Epithelial cell of proximal tubule (primary cell): ENCODE results near the gene ARHGEF40. TPM values are rescaled to one million over a fixed set of nuclear protein-coding genes. Genes with fewer than 3 reads are reported as not detected.

ENCODE experiments used
- DNase-seq: peaks from one replicate; pipeline ENCODE4 v3.0.0-alpha.2; 2011; ENCODE audit warnings: low read depth
- H3K4me3 ChIP-seq: 2 replicates; pipeline ENCODE4 v1.5.1; 2011; ENCODE audit warnings: low read depth, mild to moderate bottlenecking, low read length
- total RNA-seq: library from RNA; depleted of rRNA; stranded (reverse); fragments of >200 nt; gene quantifications from 2 replicates; pipeline ENCODE4 v1.2.3, GENCODE V29; 2015
- TF ChIP-seq, protein P1 (sequence below): conservative IDR thresholded peaks from 2 replicates; pipeline ENCODE4 v1.5.1; 2012; ENCODE audit warnings: low read depth, mild to moderate bottlenecking, low read length

Gene ARHGEF40
- total RNA-seq = 24.2 and 42.7 TPM in 2 replicates

- H3K4me3 ChIP-seq = peak within 1 kb of the TSS; percentile 76
- TF ChIP-seq, protein P1, sequence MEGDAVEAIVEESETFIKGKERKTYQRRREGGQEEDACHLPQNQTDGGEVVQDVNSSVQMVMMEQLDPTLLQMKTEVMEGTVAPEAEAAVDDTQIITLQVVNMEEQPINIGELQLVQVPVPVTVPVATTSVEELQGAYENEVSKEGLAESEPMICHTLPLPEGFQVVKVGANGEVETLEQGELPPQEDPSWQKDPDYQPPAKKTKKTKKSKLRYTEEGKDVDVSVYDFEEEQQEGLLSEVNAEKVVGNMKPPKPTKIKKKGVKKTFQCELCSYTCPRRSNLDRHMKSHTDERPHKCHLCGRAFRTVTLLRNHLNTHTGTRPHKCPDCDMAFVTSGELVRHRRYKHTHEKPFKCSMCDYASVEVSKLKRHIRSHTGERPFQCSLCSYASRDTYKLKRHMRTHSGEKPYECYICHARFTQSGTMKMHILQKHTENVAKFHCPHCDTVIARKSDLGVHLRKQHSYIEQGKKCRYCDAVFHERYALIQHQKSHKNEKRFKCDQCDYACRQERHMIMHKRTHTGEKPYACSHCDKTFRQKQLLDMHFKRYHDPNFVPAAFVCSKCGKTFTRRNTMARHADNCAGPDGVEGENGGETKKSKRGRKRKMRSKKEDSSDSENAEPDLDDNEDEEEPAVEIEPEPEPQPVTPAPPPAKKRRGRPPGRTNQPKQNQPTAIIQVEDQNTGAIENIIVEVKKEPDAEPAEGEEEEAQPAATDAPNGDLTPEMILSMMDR = no peak
- no peak for DNase-seq
These were observed at the start of gene ARHGEF40 for GRCh38 chr14:21070083-21070609. Gene ARHGEF40, plus strand, starts transcription at chr14:21070304. Its CDS starts 93 bp downstream, at chr14:21070397.

- TF ChIP-seq, protein P1 = no peak
- DNase-seq = no peak
- H3K4me3 ChIP-seq = no peak overlapping the region
These were observed 49.0 kb upstream of the ARHGEF40 start for GRCh38 chr14:21020977-21021545.

DNA sequence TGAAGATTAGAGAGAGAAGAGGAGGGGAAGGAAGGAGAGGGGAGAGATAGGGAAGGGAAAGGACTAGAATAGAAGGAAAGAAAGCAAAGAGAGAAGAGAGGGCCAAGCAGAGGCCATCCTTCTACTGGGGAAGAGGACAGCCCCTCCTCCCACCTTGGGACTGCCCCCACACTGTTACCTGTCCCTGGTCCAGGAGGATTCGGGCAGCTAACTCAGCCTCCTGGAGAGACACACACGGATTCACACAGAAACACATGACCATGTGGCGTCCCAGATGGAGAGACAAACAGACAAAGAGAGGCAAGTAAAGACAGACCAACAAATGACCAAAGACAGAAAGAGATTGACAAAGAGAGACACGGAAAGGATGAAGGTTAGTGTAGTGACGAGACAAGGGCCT, 47.4 kb upstream of the ARHGEF40 start:
- DNase-seq = no peak
- TF ChIP-seq, protein P1 = no peak
- no peak overlapping the region for H3K4me3 ChIP-seq

DNA sequence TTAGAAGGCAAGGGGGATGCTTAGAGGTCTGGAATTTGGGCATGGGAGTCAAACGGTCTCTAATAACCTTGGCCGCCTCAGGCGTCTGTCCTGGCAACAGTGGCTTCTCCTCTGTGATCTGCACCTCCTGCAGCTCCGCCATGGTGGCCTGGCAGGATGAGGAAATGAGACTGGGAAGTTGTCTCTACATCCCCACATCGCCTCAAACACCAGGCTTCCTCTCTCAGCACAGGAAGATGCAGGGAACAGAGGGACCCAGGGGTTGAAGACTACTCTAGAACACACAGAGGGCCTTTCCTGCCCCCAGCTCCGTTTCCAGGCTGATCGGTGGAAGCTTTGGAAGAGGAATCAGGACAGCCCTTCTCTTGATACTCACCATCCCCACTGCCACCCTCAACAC, 46.9 kb upstream of the ARHGEF40 start:
- no peak for DNase-seq
- TF ChIP-seq, protein P1 = no peak
- no peak overlapping the region for H3K4me3 ChIP-seq

DNA sequence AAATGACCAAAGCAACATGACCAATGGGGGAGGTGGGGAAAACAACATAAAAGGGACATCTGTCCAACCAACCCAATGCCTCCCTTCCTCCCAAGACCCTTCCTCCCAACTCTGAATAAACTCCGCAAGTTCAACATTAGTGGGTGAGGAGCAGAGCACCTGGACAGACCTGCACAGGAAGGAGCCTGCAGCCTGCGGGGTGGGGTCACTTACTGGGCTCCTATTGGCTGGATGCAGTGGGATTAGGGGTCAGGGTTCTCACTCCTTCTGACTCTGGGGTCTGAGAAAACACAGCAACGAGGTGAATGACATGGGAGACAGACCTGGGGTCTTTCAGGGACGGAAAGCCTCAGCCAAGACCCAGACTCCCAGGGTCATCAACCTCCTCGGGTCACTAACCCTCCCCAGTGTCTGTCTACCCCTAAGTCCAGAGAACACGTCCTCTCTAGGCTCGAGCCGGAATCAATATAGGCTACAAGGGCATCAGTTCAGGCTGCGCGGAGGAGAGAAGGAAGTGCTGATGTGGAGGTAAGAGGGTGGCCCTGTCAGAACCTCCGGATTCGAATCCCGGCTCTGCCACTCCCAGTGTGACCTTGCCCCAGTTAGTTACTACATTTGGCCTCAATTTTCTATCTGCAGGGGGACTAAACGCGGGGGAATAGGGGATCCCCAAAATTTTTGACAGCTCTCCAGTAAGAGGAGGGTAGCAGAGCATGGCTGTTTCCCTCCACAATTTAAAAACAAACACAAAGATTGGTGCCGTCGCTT, 46.1 kb upstream of the ARHGEF40 start:
- H3K4me3 ChIP-seq = peak overlapping the region; percentile 51
- TF ChIP-seq, protein P1 = no peak
- no peak for DNase-seq

DNA sequence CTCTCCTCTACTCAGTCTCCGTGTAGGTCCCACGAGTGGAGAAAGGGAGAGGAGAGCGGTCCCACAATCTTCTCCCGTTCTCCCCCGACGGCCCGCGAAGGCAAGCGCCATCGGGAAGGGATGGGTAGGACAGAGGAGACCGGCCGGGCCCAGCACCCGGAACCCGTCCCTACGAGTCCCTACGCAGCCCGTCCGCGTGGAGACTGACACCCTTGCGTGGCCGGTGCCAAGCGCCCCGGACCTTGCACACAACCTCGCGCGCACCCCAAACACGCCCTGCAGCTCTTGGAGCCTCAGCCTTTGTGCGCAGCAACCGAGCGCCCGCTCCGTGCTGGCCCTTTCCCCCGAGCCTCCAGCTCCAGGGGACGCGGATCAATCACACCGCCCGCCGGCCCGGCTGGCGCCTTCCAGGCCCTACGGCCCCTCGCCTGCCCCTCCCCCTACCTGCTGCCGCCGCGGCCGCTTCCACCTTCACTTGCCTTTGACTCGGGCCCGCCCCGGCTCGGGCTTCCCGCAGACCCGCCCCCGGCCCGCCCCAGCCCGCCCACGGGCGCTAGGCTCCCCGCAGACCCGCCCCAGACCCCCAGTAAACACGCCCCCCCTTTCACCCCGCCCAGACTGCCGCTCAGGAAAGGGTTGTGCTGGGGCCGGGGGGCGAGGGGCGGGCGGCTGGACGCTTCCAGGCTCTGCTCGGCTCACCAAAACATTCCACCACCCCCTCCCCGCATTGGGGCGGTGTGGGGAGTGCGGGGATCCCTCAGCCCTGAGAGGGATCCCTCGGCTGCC, 45.3 kb upstream of the ARHGEF40 start, which contains the start of gene NDRG2:
NDRG2 (minus strand) TSS at position 477 of the 786 bp plus-strand sequence. CDS start 1,746 bp downstream, outside the sequence.
- TF ChIP-seq, protein P1 = no peak
- peak within 1 kb of the TSS; percentile 51 for H3K4me3 ChIP-seq
- no peak for DNase-seq
